ENCODE results near the gene MYO18B. TPM values are rescaled to one million over a fixed set of nuclear protein-coding genes. Genes with fewer than 3 reads are reported as not detected.

The MYO18B gene
- total and polyA plus RNA-seq, 2 donors (not counting 1 experiment from before 2014, with no cell fraction given): 0.15 TPM; not detected in 1

- DNase-seq (no peak), ATAC-seq (ENCODE audit: low read depth) (no peak)
- TF ChIP-seq, protein P1, sequence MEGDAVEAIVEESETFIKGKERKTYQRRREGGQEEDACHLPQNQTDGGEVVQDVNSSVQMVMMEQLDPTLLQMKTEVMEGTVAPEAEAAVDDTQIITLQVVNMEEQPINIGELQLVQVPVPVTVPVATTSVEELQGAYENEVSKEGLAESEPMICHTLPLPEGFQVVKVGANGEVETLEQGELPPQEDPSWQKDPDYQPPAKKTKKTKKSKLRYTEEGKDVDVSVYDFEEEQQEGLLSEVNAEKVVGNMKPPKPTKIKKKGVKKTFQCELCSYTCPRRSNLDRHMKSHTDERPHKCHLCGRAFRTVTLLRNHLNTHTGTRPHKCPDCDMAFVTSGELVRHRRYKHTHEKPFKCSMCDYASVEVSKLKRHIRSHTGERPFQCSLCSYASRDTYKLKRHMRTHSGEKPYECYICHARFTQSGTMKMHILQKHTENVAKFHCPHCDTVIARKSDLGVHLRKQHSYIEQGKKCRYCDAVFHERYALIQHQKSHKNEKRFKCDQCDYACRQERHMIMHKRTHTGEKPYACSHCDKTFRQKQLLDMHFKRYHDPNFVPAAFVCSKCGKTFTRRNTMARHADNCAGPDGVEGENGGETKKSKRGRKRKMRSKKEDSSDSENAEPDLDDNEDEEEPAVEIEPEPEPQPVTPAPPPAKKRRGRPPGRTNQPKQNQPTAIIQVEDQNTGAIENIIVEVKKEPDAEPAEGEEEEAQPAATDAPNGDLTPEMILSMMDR (IDR thresholded peaks at IDR 0.05): no peak
- no peak for TF ChIP-seq EZH2 (IDR thresholded peaks at IDR 0.05; ENCODE audit: borderline replicate concordance, insufficient read depth, low read depth, low read length, poor library complexity, severe bottlenecking)
- H3K4me3 Mint-ChIP-seq: no peak overlapping the region
- H3K9me3 Mint-ChIP-seq (ENCODE audit: insufficient read depth): peaks cover 5% of the 10 kb centered on the region
- Histone ChIP-seq H3K27ac (ENCODE audit: low read length in 2 of 2) (no peak overlapping the region), H4K20me1 (ENCODE audit: control insufficient read depth, insufficient read depth, low read length, poor library complexity, severe bottlenecking) (no peaks in the 10 kb centered on the region), H3K9ac (ENCODE audit: low read length) (no peak overlapping the region), H2AFZ (ENCODE audit: insufficient read depth, low read depth, low read length, poor library complexity, severe bottlenecking) (no peak overlapping the region), H3K9me3 (ENCODE audit: control extremely low read depth in 1 of 3, control insufficient read depth in 2 of 3, insufficient read depth in 1 of 3, low read length in 2 of 3) (peaks cover 2 to 7% (median 7%) of the 10 kb centered on the region in 3 donors), H3K4me1 (ENCODE audit: control insufficient read depth in 2 of 2, insufficient read depth in 2 of 2, low read length in 2 of 2) (no peaks in the 10 kb centered on the region), H3K4me2 (replicated peaks; ENCODE audit: low read depth, low read length, poor library complexity, severe bottlenecking) (no peak overlapping the region), H3K27me3 (replicated peaks in 1 of 4; ENCODE audit: control extremely low read depth in 1 of 4, control insufficient read depth in 3 of 4, insufficient read depth in 4 of 4, low read length in 3 of 4) (peaks cover 0 to 9% (median 1%) of the 10 kb centered on the region in 4 experiments), H3K4me3 (ENCODE audit: control extremely low read depth in 1 of 5, extremely low read depth in 1 of 5, insufficient read depth in 1 of 5, low read depth in 2 of 5, low read length in 4 of 5) (no peak overlapping the region), H3K79me2 (ENCODE audit: control insufficient read depth, insufficient read depth, low read length) (no peaks in the 10 kb centered on the region), H3K36me3 (replicated peaks in 1 of 2; ENCODE audit: control extremely low read depth in 1 of 2, control insufficient read depth in 1 of 2, extremely low read depth in 1 of 2, insufficient read depth in 2 of 2, low read length in 1 of 2) (no peaks in the 10 kb centered on the region)
- H3K27ac Mint-ChIP-seq: no peak overlapping the region
- H3K4me1 Mint-ChIP-seq: no peaks in the 10 kb centered on the region
- CTCF ChIA-PET: interaction anchor here (0.6 kb wide), 1 partner anchor 1091 kb away, joined by 4 read pairs; no protein-coding TSS in a partner anchor
- H3K27me3 Mint-ChIP-seq: peaks cover 16% of the 10 kb centered on the region
- WGBS (ENCODE audit: insufficient coverage): 72% methylated on average over 8 of the region's 8 CpGs
- POLR2A ChIA-PET: no interaction called here
- intact Hi-C loops (cut with micrococcal nuclease): no loop called here
Measured at GRCh38 chr22:25902402-25902801, 160.4 kb downstream of the MYO18B start.

GRCh38 chr22:25903294-25903693 is 161.3 kb downstream of the MYO18B start:
- no peaks in the 10 kb centered on the region for H4K20me1 ChIP-seq (ENCODE audit: control insufficient read depth, insufficient read depth, low read length, poor library complexity, severe bottlenecking)
- intact Hi-C loops (cut with micrococcal nuclease): no loop called here

More at GRCh38 chr22:25903294-25903693, 161.3 kb downstream of the MYO18B start:
- H3K27me3 Mint-ChIP-seq: peaks cover 16% of the 10 kb centered on the region
- no peaks in the 10 kb centered on the region for H3K4me1 Mint-ChIP-seq
- H3K9me3 Mint-ChIP-seq (ENCODE audit: insufficient read depth): peaks cover 9% of the 10 kb centered on the region
- Histone ChIP-seq H3K4me1 (ENCODE audit: control insufficient read depth in 2 of 2, insufficient read depth in 2 of 2, low read length in 2 of 2) (no peaks in the 10 kb centered on the region), H3K79me2 (ENCODE audit: control insufficient read depth, insufficient read depth, low read length) (no peaks in the 10 kb centered on the region), H3K4me2 (replicated peaks; ENCODE audit: low read depth, low read length, poor library complexity, severe bottlenecking) (no peak overlapping the region), H3K27ac (ENCODE audit: low read length in 2 of 2) (no peak overlapping the region), H3K36me3 (replicated peaks in 1 of 2; ENCODE audit: control extremely low read depth in 1 of 2, control insufficient read depth in 1 of 2, extremely low read depth in 1 of 2, insufficient read depth in 2 of 2, low read length in 1 of 2) (no peaks in the 10 kb centered on the region), H3K4me3 (ENCODE audit: control extremely low read depth in 1 of 5, extremely low read depth in 1 of 5, insufficient read depth in 1 of 5, low read depth in 2 of 5, low read length in 4 of 5) (no peak overlapping the region), H3K27me3 (replicated peaks in 1 of 4; ENCODE audit: control extremely low read depth in 1 of 4, control insufficient read depth in 3 of 4, insufficient read depth in 4 of 4, low read length in 3 of 4) (peaks cover 0 to 9% (median 1%) of the 10 kb centered on the region in 4 experiments), H2AFZ (ENCODE audit: insufficient read depth, low read depth, low read length, poor library complexity, severe bottlenecking) (no peak overlapping the region), H3K9ac (ENCODE audit: low read length) (no peak overlapping the region), H3K9me3 (ENCODE audit: control extremely low read depth in 1 of 3, control insufficient read depth in 2 of 3, insufficient read depth in 1 of 3, low read length in 2 of 3) (peaks cover 2 to 11% (median 7%) of the 10 kb centered on the region in 3 donors)
- CTCF ChIA-PET: no interaction called here
- DNase-seq: no peak
- no peak overlapping the region for H3K4me3 Mint-ChIP-seq
- WGBS (ENCODE audit: insufficient coverage): 53% methylated on average over 4 of the region's 6 CpGs
- no peak overlapping the region for H3K27ac Mint-ChIP-seq
- POLR2A ChIA-PET: no interaction called here
- no peak for ATAC-seq (ENCODE audit: low read depth)
- TF ChIP-seq, protein P1 (IDR thresholded peaks at IDR 0.05): no peak
- no peak for TF ChIP-seq EZH2 (IDR thresholded peaks at IDR 0.05; ENCODE audit: borderline replicate concordance, insufficient read depth, low read depth, low read length, poor library complexity, severe bottlenecking)
